GM12892 (cell line): ENCODE results near the gene RCVRN.

ENCODE experiments used
- POLR2A ChIP-seq: IDR thresholded peaks from 2 replicates; pipeline ENCODE4 v1.6.1; 2011; ENCODE audit warnings: low read depth, low read length, control low read depth
- POLR2AphosphoS5 ChIP-seq: IDR thresholded peaks from 2 replicates; pipeline ENCODE4 v1.6.1; 2011; ENCODE audit warnings: low read depth, low read length, control low read depth
- TAF1 ChIP-seq: IDR thresholded peaks from 2 replicates; pipeline ENCODE4 v1.6.1; 2011; ENCODE audit warnings: low read depth, mild to moderate bottlenecking, control low read depth, low read length, borderline replicate concordance

DNA sequence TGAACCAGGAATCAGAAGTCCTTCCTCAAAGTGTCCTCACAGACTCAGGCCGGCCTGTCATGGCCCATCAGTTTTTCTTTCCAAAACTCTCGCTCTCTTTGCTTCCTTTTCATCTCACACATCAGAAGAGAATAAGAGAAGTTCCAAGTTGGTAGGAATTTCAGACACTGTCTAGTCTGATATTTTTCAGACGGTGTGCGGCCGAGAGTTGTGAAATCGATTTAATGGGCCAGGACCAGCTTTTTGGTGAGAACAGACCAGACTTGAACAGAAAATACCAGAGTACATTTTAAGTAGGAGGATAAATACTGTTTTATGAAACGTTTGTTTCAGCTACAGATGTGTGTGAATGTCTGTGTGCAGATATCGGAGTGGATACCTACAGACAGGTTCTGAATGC lies 24.8 kb upstream of the RCVRN start:
- TF ChIP-seq POLR2A (no peak), TAF1 (no peak), POLR2AphosphoS5 (no peak)
